Calu3 (cell line): Measurements from ENCODE around the gene TCAP. TPM values are rescaled to one million over a fixed set of nuclear protein-coding genes. Genes with fewer than 3 reads are reported as not detected.
A peak's percentile ranks its signal among the peaks of the same experiment; 100 is the strongest.

Source experiments
- BruUV-seq: library from RNA; stranded (reverse); fragments of 400-500 nt; replicated peaks from 2 replicates; lab custom pipeline; 2021; lab: Mats Ljungman, UMichigan
- CTCF ChIA-PET: fragments of 300-600 bp; sonication (Branson Sonifier 250); formaldehyde crosslinking; loops from one replicate; lab custom pipeline; 2022; ENCODE audit warnings: antibody characterized with exemption; lab: Charles Lee
- DNase-seq: peaks from one replicate; pipeline ENCODE4 v3.0.0; 2022
- H3K27ac Mint-ChIP-seq: one replicate; pipeline ENCODE4 v1.8.0; 2022; ENCODE audit warnings: mixed read lengths; ENCODE audit not compliant: unreplicated experiment
- H3K27me3 Mint-ChIP-seq: one replicate; pipeline ENCODE4 v1.8.0; 2022; ENCODE audit warnings: mixed read lengths; ENCODE audit not compliant: unreplicated experiment
- H3K36me3 Mint-ChIP-seq: one replicate; pipeline ENCODE4 v1.8.0; 2022; ENCODE audit warnings: mild to moderate bottlenecking, moderate library complexity, mixed read lengths; ENCODE audit not compliant: insufficient read depth, unreplicated experiment
- H3K4me1 Mint-ChIP-seq: one replicate; pipeline ENCODE4 v1.8.0; 2022; ENCODE audit warnings: mild to moderate bottlenecking, low read depth, mixed read lengths; ENCODE audit not compliant: unreplicated experiment
- H3K4me3 Mint-ChIP-seq: one replicate; pipeline ENCODE4 v1.8.0; 2022; ENCODE audit warnings: mild to moderate bottlenecking, low read depth, moderate library complexity, mixed read lengths; ENCODE audit not compliant: unreplicated experiment
- H3K9me3 Mint-ChIP-seq: one replicate; pipeline ENCODE4 v1.8.0; 2022; ENCODE audit warnings: low read depth, mixed read lengths; ENCODE audit not compliant: unreplicated experiment
- CTCF ChIP-seq: fragments of 200-600 bp; IDR thresholded peaks from one replicate; pipeline ENCODE4 v1.8.0; 2022; ENCODE audit warnings: antibody characterized with exemption; ENCODE audit not compliant: unreplicated experiment
- intact Hi-C: fragments of 100-400 bp; cut with micrococcal nuclease; formaldehyde crosslinking; loops from one replicate; pipeline ENCODE4 v1.10.0; 2022; ENCODE audit not compliant: unreplicated experiment
- total RNA-seq: library from RNA; stranded (reverse); gene quantifications from 2 replicates; pipeline ENCODE4 v1.2.3, GENCODE V29; 2022

Gene TCAP
- total RNA-seq, 1 experiment from 2014 or later: 51.5 TPM

- TF ChIP-seq CTCF: no peak
- intact Hi-C loops: no loop called here
- CTCF ChIA-PET: interaction anchor here (0.5 to 161.2 kb wide), 28 partner anchors 45 to 1418 kb away, joined by 3 to 42089 read pairs (median 14); partner anchors contain the start of genes ERBB2, GRB7, GSDMA and GSDMB
- BruUV-seq: no TSS peak
- no peaks in the 10 kb centered on the region for H3K9me3 Mint-ChIP-seq
- no peak overlapping the region for H3K27ac Mint-ChIP-seq
- DNase-seq: peak; percentile 88
- H3K4me3 Mint-ChIP-seq: no peak overlapping the region
- H3K36me3 Mint-ChIP-seq: peaks cover 72% of the 10 kb centered on the region
- peaks cover 68% of the 10 kb centered on the region for H3K27me3 Mint-ChIP-seq
- peaks cover 65% of the 10 kb centered on the region for H3K4me1 Mint-ChIP-seq
Observed at GRCh38 chr17:39669897-39670735, 5.0 kb downstream of the TCAP start.

GRCh38 chr17:39670746-39671145, 5.6 kb downstream of the TCAP start:
- H3K27ac Mint-ChIP-seq: no peak overlapping the region
- intact Hi-C loops: no loop called here
- CTCF ChIA-PET: interaction anchor here (0.5 to 161.2 kb wide), 30 partner anchors 44 to 1035 kb away, joined by 3 to 42089 read pairs (median 12); partner anchors contain the start of genes ERBB2, GRB7, GSDMA and GSDMB
- no peak overlapping the region for H3K4me3 Mint-ChIP-seq
- peaks cover 62% of the 10 kb centered on the region for H3K27me3 Mint-ChIP-seq
- H3K9me3 Mint-ChIP-seq: no peaks in the 10 kb centered on the region
- H3K4me1 Mint-ChIP-seq: peaks cover 69% of the 10 kb centered on the region
- BruUV-seq: no TSS peak
- peak; percentile 85 for DNase-seq
- H3K36me3 Mint-ChIP-seq: peaks cover 72% of the 10 kb centered on the region
- no peak for TF ChIP-seq CTCF

GRCh38 chr17:39671651-39672521, 6.7 kb downstream of the TCAP start:
- Mint-ChIP-seq H3K4me1 (peaks cover 67% of the 10 kb centered on the region), H3K4me3 (no peak overlapping the region), H3K27me3 (peaks cover 51% of the 10 kb centered on the region), H3K27ac (peak overlapping the region; percentile 1), H3K9me3 (no peaks in the 10 kb centered on the region), H3K36me3 (peaks cover 72% of the 10 kb centered on the region)
- intact Hi-C loops: loop anchor here (1.0 kb wide), 7 partner anchors 38 to 287 kb away; no protein-coding TSS in a partner anchor
- BruUV-seq: TSS peak; percentile 70
- TF ChIP-seq CTCF: no peak
- peak; percentile 100 for DNase-seq
- CTCF ChIA-PET: interaction anchor here (0.5 to 161.2 kb wide), 37 partner anchors 43 to 863 kb away, joined by 3 to 42089 read pairs (median 5); partner anchors contain the start of genes CDK12, ERBB2, GRB7 and GSDMA
